NT2/D1 (cell line): ENCODE measurements around the gene SYN1.

Experiments used
- SUZ12 ChIP-seq: IDR thresholded peaks from 2 replicates; pipeline ENCODE4 v1.6.1; 2011; ENCODE audit not compliant: insufficient read length, insufficient read depth; ENCODE audit errors: extremely low read depth
- YY1 ChIP-seq: IDR thresholded peaks from 2 replicates; pipeline ENCODE4 v1.6.1; 2011; ENCODE audit not compliant: insufficient read length, insufficient read depth
- ZNF274 ChIP-seq: IDR thresholded peaks from 2 replicates; pipeline ENCODE4 v1.6.1; 2011; ENCODE audit warnings: mild to moderate bottlenecking, low read depth, low read length

GRCh38 chrX:47661539-47661938, 41.9 kb upstream of the SYN1 start:
- TF ChIP-seq YY1 (no peak), ZNF274 (no peak), SUZ12 (no peak)
